HCT116 (cell line): ENCODE measurements around the gene GPR84. TPM values are rescaled to one million over a fixed set of nuclear protein-coding genes. Genes with fewer than 3 reads are reported as not detected.
A peak's percentile ranks its signal among the peaks of the same experiment; 100 is the strongest.

Source experiments
- ATAC-seq: fragments of 200-7000 bp; cut with Tn5 transposase; 2 replicates; pipeline ENCODE4 v1.9.1; 2020; ENCODE audit warnings: mild to moderate bottlenecking, moderate library complexity
- BruUV-seq: library from RNA; stranded (reverse); fragments of 400-500 nt; replicated peaks from 2 replicates; lab custom pipeline; 2021; lab: Mats Ljungman, UMichigan
- CTCF ChIA-PET: fragments of 300-600 bp; sonication (Branson Sonifier 250); formaldehyde crosslinking; loops from one replicate; lab custom pipeline; 2021; ENCODE audit warnings: antibody characterized with exemption; lab: Charles Lee
- POLR2A ChIA-PET: fragments of 300-600, 350-600 bp; sonication (Branson Sonifier 250); formaldehyde crosslinking; loops from one replicate; lab custom pipeline; 2021; ENCODE audit warnings: antibody characterized with exemption; lab: Charles Lee
- RAD21 ChIA-PET, 2 experiments: fragments of 300-600 bp; sonication (Branson Sonifier 250); formaldehyde crosslinking; loops; one replicate each; lab custom pipeline; 2023; ENCODE audit warnings: low total read pairs in 2 of 2; ENCODE audit not compliant: uncharacterized antibody in 2 of 2, unreplicated experiment in 2 of 2, low non-redundant PET in 1 of 2; lab: Charles Lee
- DNase-seq: peaks from one replicate; pipeline ENCODE4 v3.0.0-alpha.2; 2010; ENCODE audit warnings: low read depth, low spot score
- H2AFZ ChIP-seq: fragments of 200-600 bp; shearing (Covaris generic), sonication (generic); 2 replicates; pipeline ENCODE4 v1.6.1; 2017; ENCODE audit warnings: low read depth, mixed run types, mixed read lengths, antibody characterized with exemption, low read length; ENCODE audit not compliant: poor library complexity, severe bottlenecking
- H3K27ac ChIP-seq: 2 replicates; pipeline ENCODE4 v1.5.1; 2012; ENCODE audit warnings: low read depth, low read length
- H3K27me3 ChIP-seq: fragments of 200-600 bp; sonication (generic); 2 replicates; pipeline ENCODE4 v1.6.1; 2016; ENCODE audit warnings: mixed run types, low read length, mixed read lengths; ENCODE audit not compliant: insufficient read depth
- H3K36me3 ChIP-seq, 2 experiments: fragments of 200-500 bp in 1 of 2; fragments of 200-600 bp in 1 of 2; sonication (Bioruptor generic) in 1 of 2; sonication (generic) in 1 of 2; 2 replicates each; pipeline versions ENCODE4 v1.5.1 to v1.6.1; 2014 to 2016; ENCODE audit warnings: low read length in 2 of 2, inconsistent platforms in 1 of 2, mixed read lengths in 1 of 2, mixed run types in 1 of 2; ENCODE audit not compliant: insufficient read depth in 2 of 2, control insufficient read depth in 1 of 2
- H3K4me1 ChIP-seq, 2 experiments: fragments of 200-600 bp in 1 of 2; sonication (generic) in 1 of 2; 2 replicates each; pipeline versions ENCODE4 v1.5.1 to v1.6.1; 2012 to 2017; ENCODE audit warnings: low read length in 2 of 2, inconsistent platforms in 1 of 2, mild to moderate bottlenecking in 1 of 2, mixed read lengths in 1 of 2, mixed run types in 1 of 2, moderate library complexity in 1 of 2; ENCODE audit not compliant: insufficient read depth in 2 of 2, control insufficient read depth in 1 of 2
- H3K4me2 ChIP-seq: fragments of 200-600 bp; sonication (generic); 2 replicates; pipeline ENCODE4 v1.6.1; 2017; ENCODE audit warnings: mixed run types, low read length, mixed read lengths
- H3K4me3 ChIP-seq, 2 experiments: fragments of 200-600 bp in 1 of 2; sonication (generic) in 1 of 2; replicated peaks in 1 of 2; 2 replicates each; pipeline ENCODE4 v1.5.1; 2011 to 2016; ENCODE audit warnings: low read length in 2 of 2, control low read depth in 1 of 2, low read depth in 1 of 2, mild to moderate bottlenecking in 1 of 2, mixed read lengths in 1 of 2, mixed run types in 1 of 2
- H3K79me2 ChIP-seq: fragments of 200-600 bp; sonication (generic); 2 replicates; pipeline ENCODE4 v1.6.1; 2017; ENCODE audit warnings: mild to moderate bottlenecking, mixed run types, low read length, moderate library complexity, mixed read lengths; ENCODE audit not compliant: insufficient read depth
- H3K9ac ChIP-seq: fragments of 200-600 bp; sonication (generic); 2 replicates; pipeline ENCODE4 v1.6.1; 2016; ENCODE audit warnings: low read length, mixed read lengths
- H3K9me2 ChIP-seq: fragments of 200-600 bp; sonication (generic), shearing (Covaris generic); 2 replicates; pipeline ENCODE4 v1.6.1; 2017; ENCODE audit warnings: mixed run types, mild to moderate bottlenecking, moderate library complexity; ENCODE audit not compliant: insufficient read depth
- H3K9me3 ChIP-seq, 2 experiments: fragments of 200-500 bp in 1 of 2; fragments of 200-600 bp in 1 of 2; sonication (Bioruptor generic) in 1 of 2; sonication (generic) in 1 of 2; 2 replicates each; pipeline ENCODE4 v1.6.1; 2014 to 2017; ENCODE audit warnings: low read length in 2 of 2, mixed read lengths in 2 of 2, inconsistent platforms in 1 of 2, low read depth in 1 of 2, mild to moderate bottlenecking in 1 of 2, mixed run types in 1 of 2, moderate library complexity in 1 of 2; ENCODE audit not compliant: control insufficient read depth in 1 of 2, insufficient read depth in 1 of 2
- H4K20me1 ChIP-seq: fragments of 200-600 bp; sonication (generic), shearing (Covaris generic); 2 replicates; pipeline ENCODE4 v1.6.1; 2017; ENCODE audit warnings: mixed run types, mild to moderate bottlenecking, moderate library complexity; ENCODE audit not compliant: insufficient read depth
- CBX3 ChIP-seq: IDR thresholded peaks from 2 replicates; pipeline ENCODE4 v1.6.1; 2012; ENCODE audit warnings: low read depth
- CEBPB ChIP-seq: IDR thresholded peaks from 2 replicates; pipeline ENCODE4 v1.6.1; 2012; ENCODE audit warnings: low read depth
- ELF1 ChIP-seq: IDR thresholded peaks from 2 replicates; pipeline ENCODE4 v1.6.1; 2012; ENCODE audit warnings: low read depth, borderline replicate concordance
- EZH2 ChIP-seq: fragments of 200-600 bp; sonication (generic); IDR thresholded peaks from 2 replicates; pipeline ENCODE4 v1.6.1; 2017; ENCODE audit warnings: antibody characterized with exemption, mixed run types
- EZH2phosphoT487 ChIP-seq: fragments of 200-600 bp; IDR thresholded peaks from 2 replicates; pipeline ENCODE4 v1.6.1; 2018; ENCODE audit warnings: antibody characterized with exemption, borderline replicate concordance
- FOSL1 ChIP-seq: IDR thresholded peaks from 2 replicates; pipeline ENCODE4 v1.6.1; 2012; ENCODE audit warnings: low read depth
- JUND ChIP-seq: IDR thresholded peaks from 2 replicates; pipeline ENCODE4 v1.6.1; 2012
- POLR2A ChIP-seq: IDR thresholded peaks from 2 replicates; pipeline ENCODE4 v1.7.0; 2011; ENCODE audit warnings: borderline replicate concordance; ENCODE audit not compliant: insufficient read depth, insufficient read length; ENCODE audit errors: extremely low read depth
- POLR2AphosphoS5 ChIP-seq: IDR thresholded peaks from 2 replicates; pipeline ENCODE4 v1.6.1; 2011; ENCODE audit warnings: mild to moderate bottlenecking, low read depth, low read length, moderate library complexity
- RAD21 ChIP-seq: IDR thresholded peaks from 2 replicates; pipeline ENCODE4 v1.6.1; 2012; ENCODE audit warnings: low read depth, mild to moderate bottlenecking
- SP1 ChIP-seq: IDR thresholded peaks from 2 replicates; pipeline ENCODE4 v1.6.1; 2012; ENCODE audit warnings: low read depth
- SRF ChIP-seq: IDR thresholded peaks from 2 replicates; pipeline ENCODE4 v1.6.1; 2012; ENCODE audit warnings: low read depth
- ZNF274 ChIP-seq: fragments of 200-500 bp; sonication (Bioruptor generic); IDR thresholded peaks from 2 replicates; pipeline ENCODE4 v1.6.1; 2014; ENCODE audit warnings: mild to moderate bottlenecking, low read depth, low read length, inconsistent platforms
- intact Hi-C: fragments of 100-400 bp; cut with micrococcal nuclease; formaldehyde crosslinking; loops from 2 replicates; pipeline ENCODE4 v1.10.0; 2022
- total RNA-seq: library from RNA; stranded (reverse); gene quantifications from one replicate; pipeline ENCODE4 v1.2.1, GENCODE V29; 2021; ENCODE audit not compliant: unreplicated experiment
- TF ChIP-seq, protein P1 (sequence below): IDR thresholded peaks from 2 replicates; pipeline ENCODE4 v1.6.1; 2012
- TF ChIP-seq, protein P2 (sequence below), 3 experiments: fragments of 200-600 bp in 1 of 3; sonication (generic) in 1 of 3; IDR thresholded peaks in 2 of 3; conservative IDR thresholded peaks in 1 of 3; 2 replicates each; pipeline ENCODE4 v1.5.1; 2012 to 2017; ENCODE audit warnings: low read depth in 2 of 3, low read length in 2 of 3, antibody characterized with exemption in 1 of 3, borderline replicate concordance in 1 of 3, control low read depth in 1 of 3, mild to moderate bottlenecking in 1 of 3, mixed read lengths in 1 of 3, mixed run types in 1 of 3, moderate library complexity in 1 of 3; ENCODE audit not compliant: insufficient read depth in 1 of 3
- TF ChIP-seq, protein P3 (sequence below): IDR thresholded peaks from 2 replicates; pipeline ENCODE4 v1.6.1; 2012

The GPR84 gene
- total RNA-seq, 1 experiment from 2014 or later, result not detected

DNA sequence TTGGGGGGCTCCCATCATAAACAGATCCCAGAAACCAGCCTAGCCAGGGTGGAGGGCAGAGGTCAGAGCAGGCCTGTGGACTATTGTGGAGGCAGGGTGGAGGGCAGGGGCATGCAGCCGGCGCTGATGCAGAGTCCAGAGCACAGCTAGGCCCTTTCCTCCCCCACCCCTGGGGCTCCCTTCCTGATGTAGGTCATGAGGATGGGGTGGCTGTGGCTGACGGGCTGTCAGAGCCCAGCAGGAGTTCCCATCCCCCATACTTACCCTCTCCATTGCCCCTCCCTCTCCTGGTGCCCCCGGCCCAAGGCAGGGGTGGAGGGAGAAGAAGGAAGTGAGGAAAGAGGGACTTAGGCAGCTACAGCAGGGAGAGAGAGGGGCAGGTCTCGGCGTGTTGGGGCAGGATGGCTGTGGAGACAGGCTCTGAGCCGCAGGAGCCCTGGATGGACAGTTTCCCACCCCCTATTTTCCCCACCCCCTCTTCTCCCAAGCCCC, 25.9 kb upstream of the GPR84 start:
- Histone ChIP-seq H2AFZ (no peak overlapping the region), H3K4me1 (peaks cover 32 to 69% of the 10 kb centered on the region in 2 experiments), H3K27ac (no peak overlapping the region; the same call in 1 of the 2 replicates), H4K20me1 (no peaks in the 10 kb centered on the region), H3K9me2 (no peaks in the 10 kb centered on the region), H3K36me3 (0 out of 4 replicates have a peak, but pooled peaks cover 0 to 3% of the 10 kb centered on the region in 2 experiments), H3K9me3 (no peaks in the 10 kb centered on the region), H3K9ac (no peak overlapping the region), H3K79me2 (no peaks in the 10 kb centered on the region), H3K4me3 (peak overlapping the region; percentile 53 to 62), H3K4me2 (peak overlapping the region; percentile 81), H3K27me3 (no peaks in the 10 kb centered on the region)
- ATAC-seq (no peak), DNase-seq (no peak)
- POLR2A ChIA-PET, result no interaction called here
- TF ChIP-seq ZNF274 (no peak), SRF (no peak), FOSL1 (no peak), EZH2 (no peak), POLR2AphosphoS5 (no peak), JUND (no peak), EZH2phosphoT487 (no peak), POLR2A (no peak), ELF1 (no peak), CEBPB (no peak), CBX3 (no peak), SP1 (no peak), RAD21 (no peak)
- TF ChIP-seq, protein P1, sequence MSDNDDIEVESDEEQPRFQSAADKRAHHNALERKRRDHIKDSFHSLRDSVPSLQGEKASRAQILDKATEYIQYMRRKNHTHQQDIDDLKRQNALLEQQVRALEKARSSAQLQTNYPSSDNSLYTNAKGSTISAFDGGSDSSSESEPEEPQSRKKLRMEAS, result no peak
- TF ChIP-seq, protein P2, sequence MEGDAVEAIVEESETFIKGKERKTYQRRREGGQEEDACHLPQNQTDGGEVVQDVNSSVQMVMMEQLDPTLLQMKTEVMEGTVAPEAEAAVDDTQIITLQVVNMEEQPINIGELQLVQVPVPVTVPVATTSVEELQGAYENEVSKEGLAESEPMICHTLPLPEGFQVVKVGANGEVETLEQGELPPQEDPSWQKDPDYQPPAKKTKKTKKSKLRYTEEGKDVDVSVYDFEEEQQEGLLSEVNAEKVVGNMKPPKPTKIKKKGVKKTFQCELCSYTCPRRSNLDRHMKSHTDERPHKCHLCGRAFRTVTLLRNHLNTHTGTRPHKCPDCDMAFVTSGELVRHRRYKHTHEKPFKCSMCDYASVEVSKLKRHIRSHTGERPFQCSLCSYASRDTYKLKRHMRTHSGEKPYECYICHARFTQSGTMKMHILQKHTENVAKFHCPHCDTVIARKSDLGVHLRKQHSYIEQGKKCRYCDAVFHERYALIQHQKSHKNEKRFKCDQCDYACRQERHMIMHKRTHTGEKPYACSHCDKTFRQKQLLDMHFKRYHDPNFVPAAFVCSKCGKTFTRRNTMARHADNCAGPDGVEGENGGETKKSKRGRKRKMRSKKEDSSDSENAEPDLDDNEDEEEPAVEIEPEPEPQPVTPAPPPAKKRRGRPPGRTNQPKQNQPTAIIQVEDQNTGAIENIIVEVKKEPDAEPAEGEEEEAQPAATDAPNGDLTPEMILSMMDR (IDR thresholded peaks at IDR 0.05 in 2 of 3, conservative IDR thresholded peaks at IDR 0.05 in 1 of 3; ENCODE audit: borderline replicate concordance in 1 of 3, insufficient read depth in 1 of 3, low read depth in 2 of 3, low read length in 2 of 3), result no peak
- TF ChIP-seq, protein P3, sequence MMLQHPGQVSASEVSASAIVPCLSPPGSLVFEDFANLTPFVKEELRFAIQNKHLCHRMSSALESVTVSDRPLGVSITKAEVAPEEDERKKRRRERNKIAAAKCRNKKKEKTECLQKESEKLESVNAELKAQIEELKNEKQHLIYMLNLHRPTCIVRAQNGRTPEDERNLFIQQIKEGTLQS, result no peak
- CTCF ChIA-PET, result interaction anchor here (0.8 to 0.9 kb wide), 2 partner anchors 9 to 10 kb away, joined by 3 read pairs; no protein-coding TSS in a partner anchor
- RAD21 ChIA-PET, result interaction anchor here in 1 of 2 experiments (0.6 kb wide), 1 partner anchor 405 kb away, joined by 6 read pairs; the partner anchor contains the start of gene HOXC10
- intact Hi-C loops, result no loop called here
- no TSS peak for BruUV-seq
